OCI-LY7 (cell line): ENCODE measurements around the gene IZUMO1. TPM values are rescaled to one million over a fixed set of nuclear protein-coding genes. Genes with fewer than 3 reads are reported as not detected.
"Not testable (repeated sequence)": the region's sequence is repeated elsewhere in the genome, so short reads cannot be mapped to it uniquely, and the experiment has no call there.

Source experiments
- BruUV-seq: library from RNA; stranded (reverse); fragments of 400-500 nt; replicated peaks from 2 replicates; lab custom pipeline; 2021; lab: Mats Ljungman, UMichigan
- CTCF ChIA-PET: fragments of 300-600 bp; sonication (Branson Sonifier 250); formaldehyde crosslinking; loops from one replicate; lab custom pipeline; 2022; ENCODE audit warnings: antibody characterized with exemption; ENCODE audit not compliant: unreplicated experiment; lab: Charles Lee
- POLR2A ChIA-PET: fragments of 300-600 bp; sonication (Branson Sonifier 250); formaldehyde crosslinking; loops from one replicate; lab custom pipeline; 2022; ENCODE audit warnings: antibody characterized with exemption; lab: Charles Lee
- DNase-seq: peaks from one replicate; pipeline ENCODE4 v3.0.0-alpha.2; 2015; ENCODE audit warnings: low spot score
- H2AFZ ChIP-seq: fragments of 200-600 bp; sonication (generic), shearing (Covaris generic); 2 replicates; pipeline ENCODE4 v1.6.1; 2014; ENCODE audit warnings: mild to moderate bottlenecking, antibody characterized with exemption, low read length, moderate library complexity
- H3K27ac ChIP-seq: fragments of 200-600 bp; sonication (generic); 2 replicates; pipeline ENCODE4 v1.5.1; 2014; ENCODE audit warnings: mixed run types, low read depth, mild to moderate bottlenecking, moderate library complexity, low read length, inconsistent platforms; ENCODE audit not compliant: poor library complexity, severe bottlenecking
- H3K36me3 ChIP-seq: fragments of 200-600 bp; sonication (generic); 2 replicates; pipeline ENCODE4 v1.6.1; 2014; ENCODE audit warnings: mild to moderate bottlenecking, antibody characterized with exemption, low read length, moderate library complexity, mixed read lengths; ENCODE audit not compliant: insufficient read depth
- H3K4me1 ChIP-seq: fragments of 200-600 bp; sonication (generic); 2 replicates; pipeline ENCODE4 v1.5.1; 2014; ENCODE audit warnings: mild to moderate bottlenecking, low read length; ENCODE audit not compliant: insufficient read depth, poor library complexity, severe bottlenecking
- H3K4me2 ChIP-seq: fragments of 200-600 bp; sonication (generic); 2 replicates; pipeline ENCODE4 v1.6.1; 2014; ENCODE audit warnings: mild to moderate bottlenecking, low read length
- H3K4me3 ChIP-seq: fragments of 200-600 bp; sonication (generic); 2 replicates; pipeline ENCODE4 v1.5.1; 2014; ENCODE audit warnings: mild to moderate bottlenecking, low read depth, low read length; ENCODE audit not compliant: poor library complexity, severe bottlenecking
- H3K79me2 ChIP-seq: fragments of 200-600 bp; sonication (generic); 2 replicates; pipeline ENCODE4 v1.6.1; 2016; ENCODE audit warnings: low read depth, mild to moderate bottlenecking, low read length, moderate library complexity, mixed read lengths; ENCODE audit not compliant: insufficient read depth
- H3K9me2 ChIP-seq: fragments of 200-600 bp; sonication (generic); 2 replicates; pipeline ENCODE4 v1.6.1; 2016; ENCODE audit warnings: mild to moderate bottlenecking, low read length, mixed read lengths; ENCODE audit not compliant: insufficient read depth
- H3K9me3 ChIP-seq: fragments of 200-600 bp; sonication (generic); 2 replicates; pipeline ENCODE4 v1.6.1; 2014; ENCODE audit warnings: mild to moderate bottlenecking, mixed run types, low read length, mixed read lengths
- H4K20me1 ChIP-seq: fragments of 200-600 bp; sonication (generic); 2 replicates; pipeline ENCODE4 v1.6.1; 2014; ENCODE audit warnings: mild to moderate bottlenecking, antibody characterized with exemption, low read length, moderate library complexity, mixed read lengths; ENCODE audit not compliant: insufficient read depth
- intact Hi-C: fragments of 100-400 bp; cut with micrococcal nuclease; formaldehyde crosslinking; loops from one replicate; pipeline ENCODE4 v1.10.0; 2022; ENCODE audit not compliant: unreplicated experiment
- small RNA-seq: library from RNA; depleted of rRNA; stranded (forward); fragments of <200 nt; gene quantifications from one replicate; pipeline ENCODE3, GENCODE V24; 2014
- total RNA-seq, 2 experiments: library from RNA; depleted of rRNA in 1 of 2; stranded (reverse); fragments of >200 nt in 1 of 2; shearing (Covaris generic) in 1 of 2; gene quantifications; 2 replicates each; pipeline ENCODE4 v1.2.3, GENCODE V29; 2014 to 2022

The IZUMO1 gene
- total RNA-seq, 2 experiments from 2014 or later = not detected

DNA sequence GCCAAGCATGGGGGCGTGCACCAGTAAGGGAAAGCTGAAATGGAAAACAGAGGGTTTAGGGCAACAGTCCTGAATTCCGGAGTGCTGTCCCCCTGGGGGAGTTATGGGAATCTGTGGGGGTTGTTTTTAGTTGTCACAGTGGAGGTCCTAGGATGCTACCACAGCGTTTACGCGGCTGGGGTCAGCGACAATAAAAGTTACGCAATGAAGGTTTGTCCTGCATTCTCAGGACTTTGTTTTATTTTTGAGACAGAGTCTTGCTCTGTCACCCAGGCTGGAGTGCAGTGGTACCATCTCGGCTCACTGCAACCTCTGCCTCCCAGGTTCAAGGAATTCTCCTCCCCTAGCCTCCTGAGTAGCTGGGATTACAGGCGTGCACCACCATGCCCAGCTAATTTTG is 53.1 kb downstream of the IZUMO1 start:
- H3K79me2 ChIP-seq, H3K4me1 ChIP-seq, H4K20me1 ChIP-seq, BruUV-seq, H2AFZ ChIP-seq, intact Hi-C loops, H3K27ac ChIP-seq, CTCF ChIA-PET, POLR2A ChIA-PET, H3K4me2 ChIP-seq, H3K9me2 ChIP-seq, H3K36me3 ChIP-seq, H3K9me3 ChIP-seq, H3K4me3 ChIP-seq, DNase-seq: not testable (repeated sequence)

Small RNAs within 50 kb of the gene (small RNA-seq; reads per million reads assigned to genes)
- not detected for gene RNU6-317P

Other genes starting within 250 kb of the IZUMO1 start
- gene LMTK3, start 235.1 kb downstream of the IZUMO1 start, total RNA-seq (2014; rRNA removed; shearing (Covaris generic)) = 1.3 and 2.3 TPM in 2 replicates
- gene LMTK3, start 235.1 kb downstream of the IZUMO1 start, total RNA-seq (2022) = 9.7 and 11.5 TPM in 2 replicates
- not detected in 2 replicates for gene SULT2B1, start 194.7 kb downstream of the IZUMO1 start, total RNA-seq (2014; rRNA removed; shearing (Covaris generic))
- gene SULT2B1, start 194.7 kb downstream of the IZUMO1 start, total RNA-seq (2022) = not detected in 2 replicates
- gene SPACA4, start 140.2 kb downstream of the IZUMO1 start, total RNA-seq (2014; rRNA removed; shearing (Covaris generic)) = not detected in 2 replicates
- not detected in 2 replicates for gene SPACA4, start 140.2 kb downstream of the IZUMO1 start, total RNA-seq (2022)
- gene FAM83E, start 131.8 kb downstream of the IZUMO1 start, total RNA-seq (2014; rRNA removed; shearing (Covaris generic)) = 3.7 and 6.2 TPM in 2 replicates
- 3.0 and 5.6 TPM in 2 replicates for gene FAM83E, start 131.8 kb downstream of the IZUMO1 start, total RNA-seq (2022)
- gene RPL18, start 127.7 kb downstream of the IZUMO1 start, total RNA-seq (2014; rRNA removed; shearing (Covaris generic)) = 3,527 and 5,064 TPM in 2 replicates
- 1,333 and 1,494 TPM in 2 replicates for gene RPL18, start 127.7 kb downstream of the IZUMO1 start, total RNA-seq (2022)
- 12.4 and 18.2 TPM in 2 replicates for gene SPHK2, start 127.4 kb downstream of the IZUMO1 start, total RNA-seq (2014; rRNA removed; shearing (Covaris generic))
- gene SPHK2, start 127.4 kb downstream of the IZUMO1 start, total RNA-seq (2022) = 33.3 and 34.8 TPM in 2 replicates
- gene DBP, start 109.5 kb downstream of the IZUMO1 start, total RNA-seq (2014; rRNA removed; shearing (Covaris generic)) = 20.8 and 35.6 TPM in 2 replicates
- 15.7 and 19.0 TPM in 2 replicates for gene DBP, start 109.5 kb downstream of the IZUMO1 start, total RNA-seq (2022)
- gene CA11, start 100.7 kb downstream of the IZUMO1 start, total RNA-seq (2014; rRNA removed; shearing (Covaris generic)) = 2.5 and 2.7 TPM in 2 replicates
- gene CA11, start 100.7 kb downstream of the IZUMO1 start, total RNA-seq (2022) = 4.6 and 10.8 TPM in 2 replicates
- gene NTN5, start 73.9 kb downstream of the IZUMO1 start, total RNA-seq (2014; rRNA removed; shearing (Covaris generic)) = 0.16 TPM in 1 of 2 replicates, not detected in the other
- 0.20 and 0.53 TPM in 2 replicates for gene NTN5, start 73.9 kb downstream of the IZUMO1 start, total RNA-seq (2022)
- gene FUT2, start 50.9 kb downstream of the IZUMO1 start, total RNA-seq (2014; rRNA removed; shearing (Covaris generic)) = not detected in 2 replicates
- not detected in 2 replicates for gene FUT2, start 50.9 kb downstream of the IZUMO1 start, total RNA-seq (2022)
- 1.1 and 1.2 TPM in 2 replicates for gene MAMSTR, start 27.2 kb downstream of the IZUMO1 start, total RNA-seq (2014; rRNA removed; shearing (Covaris generic))
- 1.2 and 1.8 TPM in 2 replicates for gene MAMSTR, start 27.2 kb downstream of the IZUMO1 start, total RNA-seq (2022)
- 0.09 TPM in 1 of 2 replicates, not detected in the other for gene RASIP1, start 6.3 kb downstream of the IZUMO1 start, total RNA-seq (2014; rRNA removed; shearing (Covaris generic))
- gene RASIP1, start 6.3 kb downstream of the IZUMO1 start, total RNA-seq (2022) = 0.31 and 0.36 TPM in 2 replicates
- 0.03 and 0.08 TPM in 2 replicates for gene FUT1, start 5.7 kb upstream of the IZUMO1 start, total RNA-seq (2014; rRNA removed; shearing (Covaris generic))
- gene FUT1, start 5.7 kb upstream of the IZUMO1 start, total RNA-seq (2022) = not detected in 2 replicates
- not detected in 2 replicates for gene FGF21, start 8.6 kb upstream of the IZUMO1 start, total RNA-seq (2014; rRNA removed; shearing (Covaris generic))
- gene FGF21, start 8.6 kb upstream of the IZUMO1 start, total RNA-seq (2022) = not detected in 2 replicates
- gene BCAT2, start 64.1 kb upstream of the IZUMO1 start, total RNA-seq (2014; rRNA removed; shearing (Covaris generic)) = 44.5 and 47.2 TPM in 2 replicates
- gene BCAT2, start 64.1 kb upstream of the IZUMO1 start, total RNA-seq (2022) = 35.9 and 53.0 TPM in 2 replicates
- 4.5 and 4.9 TPM in 2 replicates for gene HSD17B14, start 89.6 kb upstream of the IZUMO1 start, total RNA-seq (2014; rRNA removed; shearing (Covaris generic))
- 1.8 and 3.2 TPM in 2 replicates for gene HSD17B14, start 89.6 kb upstream of the IZUMO1 start, total RNA-seq (2022)
- gene PLEKHA4, start 121.7 kb upstream of the IZUMO1 start, total RNA-seq (2014; rRNA removed; shearing (Covaris generic)) = 4.7 and 8.4 TPM in 2 replicates
- 8.1 and 8.8 TPM in 2 replicates for gene PLEKHA4, start 121.7 kb upstream of the IZUMO1 start, total RNA-seq (2022)
- gene PPP1R15A, start 125.5 kb upstream of the IZUMO1 start, total RNA-seq (2014; rRNA removed; shearing (Covaris generic)) = 31.5 and 31.7 TPM in 2 replicates
- gene PPP1R15A, start 125.5 kb upstream of the IZUMO1 start, total RNA-seq (2022) = 23.4 and 23.8 TPM in 2 replicates
- gene TULP2, start 151.8 kb upstream of the IZUMO1 start, total RNA-seq (2014; rRNA removed; shearing (Covaris generic)) = 0.47 TPM in 1 of 2 replicates, not detected in the other
- 1.6 and 2.9 TPM in 2 replicates for gene TULP2, start 151.8 kb upstream of the IZUMO1 start, total RNA-seq (2022)
- gene NUCB1, start 153.4 kb upstream of the IZUMO1 start, total RNA-seq (2014; rRNA removed; shearing (Covaris generic)) = 72.6 and 88.7 TPM in 2 replicates
- gene NUCB1, start 153.4 kb upstream of the IZUMO1 start, total RNA-seq (2022) = 73.6 and 85.3 TPM in 2 replicates
- gene DHDH, start 186.8 kb upstream of the IZUMO1 start, total RNA-seq (2014; rRNA removed; shearing (Covaris generic)) = not detected in 2 replicates
- gene DHDH, start 186.8 kb upstream of the IZUMO1 start, total RNA-seq (2022) = 0.53 TPM in 1 of 2 replicates, not detected in the other
- gene BAX, start 208.0 kb upstream of the IZUMO1 start, total RNA-seq (2014; rRNA removed; shearing (Covaris generic)) = 94.9 and 95.2 TPM in 2 replicates
- gene BAX, start 208.0 kb upstream of the IZUMO1 start, total RNA-seq (2022) = 83.9 and 93.7 TPM in 2 replicates
- 562 and 602 TPM in 2 replicates for gene FTL, start 218.4 kb upstream of the IZUMO1 start, total RNA-seq (2014; rRNA removed; shearing (Covaris generic))
- 438 and 467 TPM in 2 replicates for gene FTL, start 218.4 kb upstream of the IZUMO1 start, total RNA-seq (2022)
- 12.5 and 20.0 TPM in 2 replicates for gene GYS1, start 246.4 kb upstream of the IZUMO1 start, total RNA-seq (2014; rRNA removed; shearing (Covaris generic))
- 28.9 and 29.9 TPM in 2 replicates for gene GYS1, start 246.4 kb upstream of the IZUMO1 start, total RNA-seq (2022)
- gene RUVBL2, start 247.0 kb upstream of the IZUMO1 start, total RNA-seq (2014; rRNA removed; shearing (Covaris generic)) = 265 and 272 TPM in 2 replicates
- gene RUVBL2, start 247.0 kb upstream of the IZUMO1 start, total RNA-seq (2022) = 125 and 146 TPM in 2 replicates